HepG2 (cell line): ENCODE results near the gene LDLRAD3. TPM values are rescaled to one million over a fixed set of nuclear protein-coding genes. Genes with fewer than 3 reads are reported as not detected.

Experiments used
- ATAC-seq: fragments of 200-7000 bp; cut with Tn5 transposase; 3 replicates; pipeline ENCODE4 v1.9.1; 2020; ENCODE audit warnings: mild to moderate bottlenecking, moderate library complexity
- BruUV-seq: library from RNA; stranded (reverse); fragments of 400-500 nt; replicated peaks from 2 replicates; lab custom pipeline; 2021; lab: Mats Ljungman, UMichigan
- CTCF ChIA-PET: fragments of 300-600 bp; formaldehyde crosslinking; extraction: SDS; loops from one replicate; lab custom pipeline; 2021; ENCODE audit warnings: low total read pairs, inconsistent platforms, low intra/inter-chr PET ratio; lab: Yijun Ruan, JAX
- POLR2A ChIA-PET: fragments of 350-600 bp; sonication (Branson Sonifier 250); formaldehyde crosslinking; loops from one replicate; lab custom pipeline; 2020; ENCODE audit warnings: antibody characterized with exemption, inconsistent platforms; lab: Yijun Ruan, JAX
- DNase-seq: peaks from one replicate; pipeline ENCODE4 v3.0.0-alpha.2; 2015; ENCODE audit warnings: low spot score
- FAIRE-seq: peaks from 3 replicates; lab custom pipeline; 2011; peaks lifted over from hg19 to GRCh38; lab: Jason Lieb, UNC
- H2AFZ ChIP-seq: one replicate; pipeline ENCODE4 v1.6.1; 2011; ENCODE audit warnings: low read length, inconsistent platforms
- H3K27ac ChIP-seq: fragments of 300-600 bp; 3 replicates; pipeline ENCODE4 v1.8.0; 2011; ENCODE audit warnings: mixed run types, mild to moderate bottlenecking, mixed read lengths, low read length, inconsistent platforms; ENCODE audit not compliant: insufficient read depth; ENCODE audit errors: extremely low read length
- H3K27me3 ChIP-seq, 2 experiments: fragments of 200-600 bp in 1 of 2; 2 replicates in 1 of 2; 3 replicates in 1 of 2; pipeline versions ENCODE4 v1.6.0 to v1.8.0; 2011; ENCODE audit warnings: low read length in 2 of 2, mild to moderate bottlenecking in 2 of 2, moderate library complexity in 2 of 2, inconsistent platforms in 1 of 2; ENCODE audit not compliant: insufficient read depth in 2 of 2, control insufficient read depth in 1 of 2
- H3K36me3 ChIP-seq, 2 experiments: fragments of 200-600 bp in 1 of 2; replicated peaks in 1 of 2; 2 replicates in 1 of 2; 3 replicates in 1 of 2; pipeline versions ENCODE4 v1.5.1 to v1.8.0; 2011; ENCODE audit warnings: low read length in 2 of 2, inconsistent platforms in 1 of 2; ENCODE audit not compliant: insufficient read depth in 2 of 2, control insufficient read depth in 1 of 2
- H3K4me1 ChIP-seq: 2 replicates; pipeline ENCODE4 v1.5.1; 2012; ENCODE audit warnings: low read length, inconsistent platforms; ENCODE audit not compliant: insufficient read depth
- H3K4me2 ChIP-seq: 2 replicates; pipeline ENCODE4 v1.6.0; 2011; ENCODE audit warnings: low read depth, low read length, inconsistent platforms
- H3K4me3 ChIP-seq, 3 experiments: fragments of 200-600 bp in 1 of 3; sonication (generic), shearing (Covaris generic) in 1 of 3; replicated peaks in 1 of 3; 2 replicates each; pipeline ENCODE4 v1.5.1; 2011 to 2016; ENCODE audit warnings: low read length in 3 of 3, inconsistent platforms in 2 of 3, low read depth in 2 of 3, mild to moderate bottlenecking in 2 of 3, control low read depth in 1 of 3, mixed read lengths in 1 of 3; ENCODE audit not compliant: insufficient read depth in 1 of 3
- H3K79me2 ChIP-seq: one replicate; pipeline ENCODE4 v1.6.1; 2011; ENCODE audit warnings: low read length, inconsistent platforms; ENCODE audit not compliant: insufficient read depth
- H3K9ac ChIP-seq: 2 replicates; pipeline ENCODE4 v1.6.0; 2011; ENCODE audit warnings: mild to moderate bottlenecking, low read depth, low read length, inconsistent platforms; ENCODE audit not compliant: insufficient read depth
- H3K9me3 ChIP-seq: 2 replicates; pipeline ENCODE4 v1.5.1; 2012; ENCODE audit warnings: mild to moderate bottlenecking, low read length
- H4K20me1 ChIP-seq: 2 replicates; pipeline ENCODE4 v1.6.0; 2011; ENCODE audit warnings: inconsistent platforms, mild to moderate bottlenecking, low read length, moderate library complexity; ENCODE audit not compliant: insufficient read depth
- AKAP8 ChIP-seq: sonication (generic); formaldehyde crosslinking; IDR thresholded peaks from 2 replicates; pipeline ENCODE4 v1.5.1; 2020; ENCODE audit warnings: mild to moderate bottlenecking, missing genetic modification reagents
- CENPX ChIP-seq: sonication (generic); formaldehyde crosslinking; IDR thresholded peaks from 2 replicates; pipeline ENCODE4 v1.9.0; 2021; ENCODE audit warnings: mild to moderate bottlenecking, missing genetic modification reagents, moderate library complexity
- CHD2 ChIP-seq: IDR thresholded peaks from 2 replicates; pipeline ENCODE4 v1.6.1; 2011; ENCODE audit warnings: low read depth, low read length, improper control_type of control experiment
- FLYWCH1 ChIP-seq: sonication (generic); formaldehyde crosslinking; IDR thresholded peaks from 2 replicates; pipeline ENCODE4 v1.8.1; 2023; ENCODE audit warnings: mild to moderate bottlenecking, missing genetic modification reagents
- MLX ChIP-seq: IDR thresholded peaks from 2 replicates; pipeline ENCODE4 v1.6.1; 2016
- NFYC ChIP-seq: IDR thresholded peaks from 2 replicates; pipeline ENCODE4 v1.6.1; 2016; ENCODE audit warnings: missing genetic modification reagents, missing compliant biosample characterization
- RBM22 ChIP-seq: fragments of 200-400 bp; formaldehyde crosslinking; optimal IDR thresholded peaks from 2 replicates; pipeline ENCODE3; 2017; ENCODE audit warnings: mild to moderate bottlenecking, low read length, moderate library complexity
- REXO4 ChIP-seq: sonication (generic); formaldehyde crosslinking; IDR thresholded peaks from 2 replicates; pipeline ENCODE4 v1.8.0; 2022; ENCODE audit warnings: missing genetic modification reagents, mild to moderate bottlenecking, borderline replicate concordance
- RNF219 ChIP-seq: sonication (generic); formaldehyde crosslinking; IDR thresholded peaks from 2 replicates; pipeline ENCODE4 v1.5.0; 2020; ENCODE audit warnings: mild to moderate bottlenecking, missing genetic modification reagents
- SRSF4 ChIP-seq: fragments of 200-400 bp; formaldehyde crosslinking; IDR thresholded peaks from one replicate; pipeline ENCODE4 v1.6.1; 2018; ENCODE audit warnings: mild to moderate bottlenecking, low read depth, low read length, moderate library complexity; ENCODE audit not compliant: poor library complexity, severe bottlenecking
- ZBTB20 ChIP-seq: sonication (generic); formaldehyde crosslinking; IDR thresholded peaks from 2 replicates; pipeline ENCODE4 v1.8.1; 2023; ENCODE audit warnings: missing genetic modification reagents, low read depth, mild to moderate bottlenecking, borderline replicate concordance
- ZNF232 ChIP-seq: sonication (generic); formaldehyde crosslinking; IDR thresholded peaks from 2 replicates; pipeline ENCODE4 v1.4.0; 2020; ENCODE audit warnings: missing genetic modification reagents, borderline replicate concordance
- WGBS: methylation state at CpG from one replicate; pipeline ENCODE4 v1.1.6; 2017; ENCODE audit warnings: low lambda C conversion rate; 5-methylcytosine and 5-hydroxymethylcytosine counted together
- in situ Hi-C: cut with HindIII; loops from 2 replicates; pipeline ENCODE4 v1.10.0; 2017; ENCODE audit warnings: low pct_unique_long_range_greater_than_20kb; ENCODE audit not compliant: extremely low pct_ligation_motif_present
- intact Hi-C: fragments of 100-400 bp; cut with micrococcal nuclease; formaldehyde crosslinking; loops from one replicate; pipeline ENCODE4 v1.10.0; 2022; ENCODE audit not compliant: unreplicated experiment
- polyA plus RNA-seq, 8 experiments: library from polyadenylated mRNA; depleted of rRNA in 3 of 8; stranded (reverse) in 7 of 8; unstranded in 1 of 8; fragments of >200 nt; fragmentation: Illumina TruSeq in 4 of 8; extraction: Trizol in 4 of 8; gene quantifications; 2 replicates each; pipeline versions ENCODE4 v1.2.1 to v1.2.3, GENCODE V29; 2011 to 2016; ENCODE audit warnings: low read depth in 4 of 8, missing spikeins in 1 of 8, mixed read lengths in 1 of 8; ENCODE audit not compliant: insufficient read depth in 1 of 8
- total RNA-seq, 5 experiments: library from RNA; depleted of rRNA; stranded (reverse); fragments of >200 nt; fragmentation: Illumina TruSeq; extraction: Trizol; gene quantifications; 2 replicates each; pipeline ENCODE4 v1.2.3, GENCODE V29; 2016; ENCODE audit warnings: low read depth in 1 of 5

LDLRAD3 gene
- total and polyA plus RNA-seq, 2 of the 13 experiments (the other 11 are each of a cell fraction or from before 2014, with no cell fraction given), result 0.50 to 0.60 TPM

- no peak overlapping the region for H3K27ac ChIP-seq
- intact Hi-C loops, result no loop called here
These were observed 251.9 kb downstream of the LDLRAD3 start for GRCh38 chr11:36195496-36196354.

More at GRCh38 chr11:36195496-36196354, 251.9 kb downstream of the LDLRAD3 start:
- ChIA-PET POLR2A (no interaction called here), CTCF (no interaction called here)
- Histone ChIP-seq H2AFZ (no peak overlapping the region), H3K36me3 (no peaks in the 10 kb centered on the region), H3K79me2 (no peaks in the 10 kb centered on the region), H3K4me2 (no peak overlapping the region), H3K27me3 (no peaks in the 10 kb centered on the region), H3K4me1 (no peaks in the 10 kb centered on the region; the same call in 1 of the 2 replicates), H4K20me1 (no peaks in the 10 kb centered on the region), H3K4me3 (no peak overlapping the region), H3K9me3 (no peaks in the 10 kb centered on the region), H3K9ac (no peak overlapping the region)
- WGBS, result 34% methylated on average over 5 of the region's 5 CpGs
- BruUV-seq, result no TSS peak
- ATAC-seq (no peak), FAIRE-seq (no peak), DNase-seq (no peak)
- TF ChIP-seq SRSF4 (no peak), ZNF232 (no peak), RBM22 (no peak), MLX (CRISPR knock-in tag) (no peak), ZBTB20 (no peak), RNF219 (no peak), REXO4 (CRISPR knock-in tag) (no peak), CENPX (CRISPR knock-in tag) (no peak), FLYWCH1 (CRISPR knock-in tag) (no peak), CHD2 (no peak), AKAP8 (CRISPR knock-in tag) (no peak), NFYC (no peak)
- in situ Hi-C loops, result no loop called here
